Inflammatory macrophage treated with lipopolysaccharide for 1 hour (primary cell): ENCODE results near the gene ELMO1.
A peak's percentile ranks its signal among the peaks of the same experiment; 100 is the strongest.

Experiments used
- DNase-seq, 2 donors: peaks; one replicate each; pipeline ENCODE4 v3.0.0-alpha.2; 2020 to 2022

ELMO1 gene

DNA sequence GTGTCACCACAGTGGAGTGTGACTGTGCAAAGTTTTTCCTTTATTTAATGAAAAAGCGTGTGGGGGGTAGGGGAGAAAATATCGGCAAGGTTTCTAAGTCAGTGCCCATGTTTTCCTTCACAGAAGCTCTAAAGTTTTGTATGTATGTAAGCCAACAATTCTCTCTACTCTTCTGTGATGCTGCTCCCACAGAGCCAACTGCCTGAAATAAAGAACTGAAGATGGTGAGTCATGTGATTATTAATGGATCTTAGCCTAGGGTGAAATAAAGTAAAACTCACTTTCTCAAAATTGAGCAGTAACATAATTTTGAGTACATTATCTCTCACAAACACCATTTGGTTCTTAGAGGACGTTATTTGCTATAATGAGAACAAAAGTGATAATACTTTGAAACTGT is 143.7 kb downstream of the ELMO1 start:
- DNase-seq = no peak

DNA sequence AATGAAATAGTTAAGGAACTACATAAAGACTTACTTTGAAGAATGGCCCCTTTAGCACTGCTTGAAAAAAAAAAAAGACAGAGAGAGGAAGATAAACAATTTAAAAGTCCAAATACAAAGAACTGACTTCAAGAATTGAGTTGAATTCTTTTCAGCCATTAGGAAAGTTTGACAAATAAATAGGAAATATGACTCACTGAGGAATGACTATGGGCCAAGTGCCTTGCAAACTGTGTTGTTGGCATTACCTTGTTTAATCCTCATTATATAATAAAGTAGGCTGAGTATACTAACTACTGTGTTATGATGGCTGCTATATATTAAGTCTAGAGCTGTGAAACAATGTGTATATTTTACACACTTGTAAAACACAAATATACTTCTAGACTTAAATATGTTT is 151.1 kb downstream of the ELMO1 start:
- DNase-seq = peak in 1 of 2 donors; percentile 20

DNA sequence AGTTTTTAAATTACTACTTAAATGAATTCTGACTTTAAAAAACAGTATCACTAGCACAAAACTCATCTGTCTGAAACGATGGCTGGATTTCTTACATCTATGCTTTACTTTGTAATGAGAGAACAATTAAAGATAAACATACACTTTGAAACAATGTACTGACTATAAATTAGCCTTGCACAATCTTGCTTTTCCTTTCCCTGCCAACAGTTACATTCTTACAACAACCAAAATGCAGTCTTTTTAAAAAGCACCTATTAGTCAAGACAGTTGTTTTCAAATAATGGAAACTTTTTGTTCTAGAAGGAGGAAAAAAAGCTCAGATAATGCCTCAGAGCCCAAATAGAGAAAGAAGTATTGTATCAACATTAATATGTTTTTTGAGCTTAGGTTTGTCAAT is 153.3 kb downstream of the ELMO1 start:
- DNase-seq = no peak

DNA sequence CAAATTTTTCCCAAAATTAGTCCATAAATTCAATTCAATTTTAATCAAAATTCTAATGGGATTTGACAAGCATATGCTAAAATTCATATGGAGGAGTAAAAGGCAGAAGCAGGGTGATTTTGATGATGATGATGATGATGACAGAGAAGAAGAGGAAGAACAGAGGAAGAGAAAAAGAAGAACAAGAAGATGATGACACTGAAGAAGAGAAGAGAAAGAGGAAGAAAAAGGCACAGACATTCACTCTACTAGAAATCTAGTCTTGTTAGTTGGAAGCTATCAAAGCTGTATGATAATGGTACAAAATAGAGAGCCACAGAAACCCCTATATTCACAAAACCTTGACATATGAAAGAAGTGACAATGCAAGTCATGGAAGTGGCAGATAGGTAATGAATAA is 157.9 kb downstream of the ELMO1 start:
- peak; percentile 27 to 34 for DNase-seq

DNA sequence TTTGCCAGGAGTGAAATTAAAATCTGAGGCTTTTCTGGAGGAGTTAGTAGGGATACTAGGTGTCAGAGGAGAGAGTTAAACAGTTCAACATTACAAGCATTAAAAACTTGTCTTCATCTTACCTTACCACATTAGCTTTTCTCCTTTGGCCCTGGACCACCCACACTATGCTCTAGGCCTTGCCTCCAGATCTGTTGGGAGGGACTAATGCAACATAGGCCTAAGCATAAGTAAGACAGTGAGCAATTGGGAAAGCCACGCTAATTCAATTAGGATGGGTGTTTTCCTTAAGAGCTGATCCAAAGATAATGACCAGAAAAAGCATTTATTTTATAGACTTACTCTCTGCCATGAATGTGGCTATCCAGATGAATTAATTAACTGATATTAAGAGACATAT is 158.9 kb downstream of the ELMO1 start:
- no peak for DNase-seq

DNA sequence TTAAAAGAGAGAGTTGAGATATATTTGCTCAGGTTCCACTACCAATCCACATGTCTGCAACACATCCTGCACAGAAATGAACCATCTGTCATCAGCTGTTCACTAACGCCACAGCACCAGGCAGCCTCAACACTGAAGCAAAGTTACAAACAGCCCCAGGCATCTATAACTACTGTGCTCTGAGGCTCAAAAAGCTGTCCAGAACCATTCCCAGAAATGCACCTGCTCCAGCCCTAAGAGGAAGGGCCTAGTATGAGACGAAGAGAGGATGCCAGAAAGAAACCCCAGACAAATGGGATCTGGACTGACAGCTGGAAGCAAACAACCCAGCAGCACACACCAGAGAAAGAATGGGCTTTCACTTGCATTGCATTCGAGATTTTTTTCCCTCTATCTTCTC is 159.3 kb downstream of the ELMO1 start:
- no peak for DNase-seq

DNA sequence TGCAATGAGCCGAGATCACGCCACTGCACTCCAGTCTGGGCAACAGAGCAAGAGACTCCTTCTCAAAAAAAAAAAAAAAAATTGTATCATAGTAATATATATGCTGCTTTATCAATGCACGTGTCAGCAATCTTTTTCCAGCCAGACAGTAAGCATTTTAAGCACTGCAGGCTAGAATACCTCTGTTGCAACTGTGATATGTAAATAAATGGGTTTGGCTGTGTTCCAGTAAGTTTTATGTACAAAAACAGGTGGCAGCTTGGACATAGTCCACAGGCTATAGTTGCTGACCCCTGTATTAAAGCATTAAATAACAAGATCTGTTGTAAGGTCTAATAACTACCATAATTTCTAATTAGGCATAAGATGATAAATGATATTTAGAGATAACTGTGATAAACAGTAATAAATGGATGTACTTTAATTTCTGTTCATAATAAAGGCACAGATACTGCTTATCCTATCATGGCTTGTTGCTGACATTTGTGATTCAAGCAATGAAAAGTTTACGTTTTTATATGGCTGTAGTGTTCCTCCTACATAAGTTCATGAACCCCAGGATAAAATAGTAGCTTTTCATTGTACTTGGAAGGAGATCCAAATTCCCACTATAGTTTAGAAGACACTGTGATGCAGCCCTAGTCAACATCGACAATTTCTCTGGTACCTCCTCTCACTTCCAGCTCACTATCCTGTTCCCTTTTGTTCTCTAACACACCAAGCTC is 161.4 kb downstream of the ELMO1 start:
- no peak for DNase-seq

DNA sequence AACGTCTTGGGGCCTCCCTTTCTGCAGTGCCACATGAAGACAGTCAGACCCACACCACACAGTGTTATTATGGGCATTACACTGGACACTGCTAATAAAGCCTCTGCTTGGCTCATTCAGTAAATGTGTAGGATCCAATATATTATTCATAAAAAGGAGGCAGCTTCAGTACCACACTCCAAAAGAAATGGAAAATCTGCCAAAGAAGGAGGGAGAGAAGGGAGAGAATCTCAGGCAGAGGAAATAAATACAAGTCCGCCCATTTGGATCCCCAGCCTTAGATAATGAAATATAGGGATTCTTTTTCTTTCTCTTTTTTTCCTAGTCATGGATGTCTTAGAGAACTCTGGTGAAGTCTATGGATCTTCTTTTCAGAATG is 162.2 kb downstream of the ELMO1 start:
- DNase-seq = no peak

DNA sequence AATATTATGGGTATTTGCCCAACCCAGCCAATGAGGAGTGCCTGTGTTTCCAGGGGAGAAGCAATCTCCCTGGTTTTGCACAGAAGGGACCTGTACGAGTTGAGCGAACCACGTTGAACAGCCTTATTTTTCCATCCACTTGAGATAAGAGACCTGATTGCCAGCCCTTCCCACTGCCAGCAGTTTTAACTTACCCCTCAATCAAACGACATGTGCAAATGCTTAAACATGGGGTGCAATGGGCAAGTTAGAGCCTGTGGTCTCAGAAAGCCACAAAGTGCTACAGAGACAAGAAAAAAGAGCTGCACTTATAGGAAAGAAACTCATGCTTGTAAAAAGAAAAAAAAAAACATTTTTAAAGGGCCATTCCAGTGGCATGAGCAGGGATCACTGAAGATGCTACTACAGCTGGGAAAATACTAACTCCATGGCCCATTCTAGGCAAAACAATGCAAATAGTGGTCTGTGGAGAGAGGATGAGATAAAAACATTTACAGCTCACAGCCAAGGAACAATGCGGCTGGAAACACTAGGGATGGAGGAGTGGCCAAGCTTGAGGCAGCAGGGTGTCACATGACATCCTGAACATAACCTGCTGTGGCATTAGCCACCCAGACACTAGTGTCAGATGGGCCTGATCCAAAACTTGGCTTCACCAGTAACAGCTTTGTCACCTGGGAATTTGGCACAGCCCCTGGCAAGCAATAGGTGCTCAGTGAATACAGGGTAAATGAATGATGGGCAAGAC is 162.8 kb downstream of the ELMO1 start:
- DNase-seq = no peak

DNA sequence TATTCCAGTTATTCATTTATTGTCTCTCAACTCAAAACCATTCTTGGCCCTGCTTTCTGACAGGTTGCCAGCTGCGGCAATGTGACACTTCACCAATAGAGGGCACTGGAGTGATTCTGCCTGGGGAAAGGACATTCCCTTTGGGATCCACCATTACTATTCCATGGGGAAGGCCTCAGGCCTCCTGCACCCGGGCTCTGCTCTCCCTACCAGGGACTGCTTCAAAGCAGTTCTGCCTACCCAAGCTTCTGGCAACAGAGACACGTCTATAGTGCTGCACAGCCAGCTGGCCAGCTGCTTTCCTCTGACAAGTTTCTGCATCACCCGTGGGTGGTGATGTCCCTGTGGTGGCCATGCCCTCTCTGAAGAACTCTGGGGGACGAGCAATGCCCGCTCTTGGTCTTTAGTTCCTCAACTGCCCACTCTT is 163.8 kb downstream of the ELMO1 start:
- DNase-seq = peak; percentile 74 to 79

DNA sequence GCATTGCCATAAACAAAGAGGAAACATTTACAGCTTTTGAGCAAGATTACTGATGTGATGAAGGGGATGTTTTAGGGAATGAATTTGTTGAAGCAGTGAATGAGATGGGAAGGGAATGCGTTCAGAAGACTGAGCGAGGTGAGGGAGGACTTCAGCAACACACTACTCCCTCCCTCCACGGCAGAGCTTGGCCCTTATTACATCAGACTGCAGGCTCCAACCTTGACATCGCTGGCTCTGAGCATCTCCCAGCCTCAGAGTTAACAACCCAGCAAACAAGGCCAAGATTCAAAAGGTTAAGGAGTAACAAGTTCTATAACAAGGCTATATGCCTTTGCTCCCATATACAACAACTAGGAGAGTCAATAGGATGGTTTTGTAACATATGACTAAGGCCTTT is 164.4 kb downstream of the ELMO1 start:
- no peak for DNase-seq

DNA sequence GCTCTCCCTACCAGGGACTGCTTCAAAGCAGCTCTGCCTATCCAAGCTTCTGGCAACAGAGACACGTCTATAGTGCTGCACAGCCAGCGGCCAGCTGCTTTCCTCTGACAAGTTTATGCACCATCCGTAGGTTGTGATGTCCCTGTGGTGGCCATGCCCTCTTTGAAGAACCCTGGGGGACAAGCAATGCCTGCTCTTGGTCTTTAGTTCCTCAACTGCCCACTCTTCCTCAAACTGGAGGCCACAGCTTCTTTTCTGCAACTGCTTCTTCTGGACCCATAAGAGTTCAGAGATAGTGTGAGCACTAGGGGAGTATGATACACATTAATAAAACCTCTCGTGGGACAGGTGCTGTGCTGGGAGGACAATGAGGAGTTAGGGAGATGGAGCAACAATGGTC is 164.9 kb downstream of the ELMO1 start:
- DNase-seq = peak; percentile 32 to 35

DNA sequence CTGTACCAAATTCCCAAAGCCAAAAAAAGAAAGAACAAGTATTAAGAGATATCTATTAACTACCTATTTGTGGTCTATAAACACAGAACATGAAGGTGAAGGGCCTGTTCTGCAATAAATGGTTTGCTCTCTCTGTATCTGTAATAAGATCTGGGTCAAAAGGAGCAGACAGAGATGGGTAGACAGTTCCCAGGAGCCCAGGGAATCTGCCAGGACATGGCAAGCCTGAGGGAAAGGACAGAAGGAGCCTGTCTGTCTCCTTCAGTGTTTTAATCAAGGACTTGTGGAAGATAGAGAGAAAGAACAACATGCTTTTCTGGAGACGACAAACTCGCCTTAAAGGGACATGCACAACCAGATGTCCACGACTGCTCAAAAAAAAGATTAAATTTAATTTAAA is 165.7 kb downstream of the ELMO1 start:
- no peak for DNase-seq

DNA sequence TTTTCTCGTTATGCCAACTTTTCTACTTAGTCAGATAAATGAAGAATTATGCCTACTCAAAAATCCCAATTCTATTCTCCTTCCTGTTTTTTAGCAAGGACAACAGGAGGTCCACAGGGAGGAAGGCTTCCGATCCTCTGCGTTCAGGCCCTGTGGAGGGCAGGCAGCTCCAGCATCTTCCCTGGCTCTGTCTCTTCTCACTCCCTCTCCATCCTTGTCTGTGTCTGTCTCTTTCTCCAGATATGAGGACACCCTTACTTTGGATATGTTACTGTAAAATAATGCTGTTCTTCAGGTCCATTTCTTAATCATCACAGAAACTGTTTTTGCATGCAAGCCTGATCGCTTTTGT is 166.6 kb downstream of the ELMO1 start:
- DNase-seq = no peak

DNA sequence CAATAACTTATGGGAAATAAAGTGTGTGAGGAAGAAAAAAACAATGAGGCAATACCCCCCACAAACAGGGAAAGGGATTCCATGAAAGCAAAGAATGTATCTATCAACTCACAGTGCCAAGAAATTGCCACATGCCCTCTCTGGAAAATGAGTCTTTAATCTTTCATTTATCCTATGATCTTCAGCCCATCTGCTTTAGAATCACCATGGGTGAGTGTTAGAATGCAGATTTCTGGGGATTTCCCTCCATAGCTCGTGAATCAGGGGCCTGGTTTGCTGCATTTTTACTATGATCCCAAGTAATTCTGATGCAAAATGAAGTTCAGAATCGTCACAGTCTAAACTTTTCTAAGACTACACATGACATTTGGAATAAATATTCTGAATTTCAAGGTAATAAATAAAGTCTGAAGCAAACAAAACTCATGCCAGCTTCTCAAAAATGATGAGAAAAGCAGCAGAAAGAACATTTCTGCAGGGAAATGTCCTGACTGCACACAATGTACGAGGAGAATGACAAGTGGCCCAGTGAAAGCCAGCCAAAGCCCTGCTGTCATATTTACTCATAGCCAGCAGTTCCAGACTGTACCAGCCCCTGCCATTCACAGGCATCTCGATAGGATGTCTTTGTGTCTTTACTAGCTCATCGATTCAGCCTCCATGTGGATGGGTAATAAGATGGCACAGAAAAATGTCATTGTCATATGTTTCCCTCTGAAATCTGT is 167.1 kb downstream of the ELMO1 start:
- no peak for DNase-seq

DNA sequence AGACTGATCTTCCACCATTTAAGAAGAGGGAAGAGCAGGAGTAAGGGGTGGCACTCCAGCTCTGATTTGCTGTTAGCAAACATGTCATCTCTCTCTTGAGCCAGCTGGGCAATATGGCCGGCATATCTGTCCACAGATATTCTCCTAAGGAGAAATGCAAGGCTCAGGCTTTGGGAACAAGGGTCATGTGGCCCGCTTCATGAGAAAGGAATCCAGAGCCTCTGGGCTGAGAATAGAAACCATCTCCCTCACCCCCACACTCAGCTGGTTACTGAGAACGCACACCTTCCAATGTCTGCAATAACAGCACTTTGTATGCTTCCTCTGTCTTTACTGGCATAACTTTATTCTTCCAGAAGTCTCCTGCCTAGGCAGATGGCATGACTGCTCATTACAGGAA is 171.2 kb downstream of the ELMO1 start:
- no peak for DNase-seq

DNA sequence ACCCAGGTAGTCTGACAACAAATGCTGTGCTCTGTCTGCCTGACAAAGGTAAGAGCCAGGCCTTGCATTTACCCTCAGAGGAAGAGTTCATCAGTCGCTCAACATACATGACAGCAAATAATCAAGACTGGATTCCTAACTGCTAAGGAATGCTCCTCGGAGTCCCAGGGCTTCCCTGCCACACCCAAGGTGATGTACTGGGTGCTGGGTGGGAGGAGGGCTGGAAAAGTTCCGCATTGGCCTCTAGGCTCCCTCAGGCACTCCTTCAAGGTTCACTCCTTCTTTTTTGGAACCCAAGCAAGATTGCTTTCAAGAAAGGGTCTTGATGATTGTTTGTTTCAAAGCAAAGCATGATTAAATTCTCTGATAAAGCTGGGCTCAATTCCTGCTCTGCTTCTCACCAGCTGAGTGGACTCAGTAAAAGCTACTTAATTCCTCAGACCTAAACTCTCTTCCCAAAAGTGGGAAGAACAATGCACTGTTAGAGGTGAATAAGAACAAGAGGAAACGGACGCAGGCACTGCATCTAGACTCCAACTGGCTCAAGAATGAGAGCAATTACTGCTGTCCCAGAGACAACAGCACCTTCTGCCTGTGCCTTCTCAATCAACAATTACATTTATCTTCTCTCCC is 173.5 kb downstream of the ELMO1 start:
- DNase-seq = no peak

DNA sequence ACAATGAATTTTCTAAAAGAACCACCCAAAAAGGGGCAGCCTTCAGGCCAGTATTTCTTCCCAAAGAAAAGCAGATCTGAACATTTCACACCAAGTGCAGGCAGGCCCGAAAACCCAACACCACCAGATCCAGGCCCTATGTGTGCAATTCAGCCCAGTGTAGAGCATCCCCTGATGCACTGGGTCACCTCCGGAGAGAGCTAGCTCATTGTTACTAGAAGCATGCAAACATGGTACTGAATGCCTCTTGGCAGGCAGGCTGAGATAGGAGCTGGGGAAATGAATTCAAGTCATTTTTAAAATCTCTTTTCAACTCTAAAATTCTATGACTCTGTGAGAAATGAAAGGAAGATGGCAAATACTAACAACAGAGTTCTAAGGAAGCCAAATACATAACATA is 174.8 kb downstream of the ELMO1 start:
- DNase-seq = no peak

DNA sequence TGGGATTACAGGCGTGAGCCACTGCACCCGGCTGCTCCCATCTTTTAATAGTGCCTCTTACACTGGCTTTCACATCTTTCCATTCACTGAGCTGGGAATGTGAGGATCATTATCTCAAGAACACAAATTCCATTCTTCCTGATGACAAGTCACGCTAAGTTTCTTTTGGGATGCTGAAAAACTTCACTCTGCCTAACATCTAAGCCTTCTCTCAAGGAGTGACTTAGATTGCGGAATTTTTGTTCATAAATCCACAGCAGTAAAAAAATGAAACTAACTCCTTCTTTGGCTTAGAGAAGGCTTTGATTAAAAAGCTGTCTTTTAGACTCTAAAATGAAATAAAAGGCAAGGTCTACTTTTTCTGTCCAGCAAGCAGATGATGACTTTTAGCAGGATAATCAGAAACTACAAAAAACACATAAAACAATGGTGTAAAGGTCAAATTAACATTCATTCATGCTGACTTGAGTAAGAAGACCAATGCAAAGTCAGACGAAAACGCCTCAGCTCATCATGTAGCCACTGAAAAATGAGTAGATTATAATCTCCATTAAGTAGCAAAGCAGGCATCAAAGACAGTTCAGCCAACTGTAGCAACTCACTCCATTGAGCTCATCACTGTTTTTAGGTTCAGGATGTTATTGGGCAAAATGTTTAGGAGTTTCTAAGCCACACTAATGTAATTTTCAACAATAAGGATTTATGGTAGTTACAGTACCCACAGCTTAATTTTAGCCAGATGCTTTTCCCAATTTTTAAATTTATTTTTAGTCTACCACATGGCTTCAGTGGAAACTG is 178.8 kb downstream of the ELMO1 start:
- no peak for DNase-seq

DNA sequence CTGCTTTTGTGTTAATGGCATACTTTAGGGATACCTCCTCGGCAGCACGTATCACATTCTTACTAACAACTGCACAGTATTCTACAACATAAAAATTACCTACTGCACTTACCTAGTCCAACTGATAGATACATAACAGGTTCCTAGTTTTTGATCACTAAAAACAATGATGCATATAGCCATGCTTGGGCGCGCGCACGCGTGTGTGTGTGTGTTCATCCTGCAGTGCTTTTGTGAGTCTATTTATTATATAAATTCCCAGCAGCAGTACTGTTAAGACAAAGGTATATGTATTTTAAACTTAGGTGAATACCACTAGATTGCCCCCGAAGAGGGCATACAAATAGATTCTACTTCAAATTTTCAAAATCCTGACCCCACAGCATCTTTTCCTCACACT is 181.4 kb downstream of the ELMO1 start:
- no peak for DNase-seq

DNA sequence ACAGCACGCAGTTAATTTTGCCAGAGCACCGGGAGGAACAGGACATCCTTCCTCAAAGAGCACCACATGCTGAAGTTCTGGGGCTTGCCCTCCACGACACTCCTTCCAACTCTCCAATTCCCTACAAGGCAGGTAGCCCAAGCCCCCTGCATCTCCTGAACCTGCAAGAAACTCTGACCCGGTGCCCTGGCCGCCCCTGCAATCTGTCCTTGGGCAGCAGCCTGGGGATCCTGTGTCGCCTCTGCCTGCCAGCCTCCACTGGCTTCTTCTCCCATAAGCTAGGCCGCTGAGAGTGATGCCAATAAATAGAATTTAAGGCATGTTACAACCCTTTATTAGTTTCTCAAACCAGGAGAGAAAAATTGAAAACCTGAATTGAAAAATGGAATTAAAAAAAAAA is 182.8 kb downstream of the ELMO1 start:
- DNase-seq = no peak

DNA sequence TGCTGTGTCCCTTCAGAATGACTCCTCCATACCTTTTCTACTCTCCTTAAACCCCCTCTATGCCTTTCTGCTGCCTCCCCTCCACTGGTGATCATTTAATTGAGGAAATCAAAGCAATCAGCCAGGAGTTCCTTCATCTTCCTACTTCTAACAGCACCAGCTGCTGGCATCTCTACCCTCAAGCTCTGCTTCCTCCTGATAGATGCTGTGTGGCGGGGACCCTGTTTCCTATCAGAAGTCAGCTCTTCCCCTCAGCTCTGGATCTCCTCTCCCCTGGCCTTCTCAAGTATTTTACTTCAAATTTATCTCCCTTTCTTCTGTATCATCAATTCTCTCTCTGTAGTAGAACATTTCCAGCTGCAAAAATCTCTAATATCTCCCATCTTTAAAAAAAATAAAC is 183.7 kb downstream of the ELMO1 start:
- no peak for DNase-seq

DNA sequence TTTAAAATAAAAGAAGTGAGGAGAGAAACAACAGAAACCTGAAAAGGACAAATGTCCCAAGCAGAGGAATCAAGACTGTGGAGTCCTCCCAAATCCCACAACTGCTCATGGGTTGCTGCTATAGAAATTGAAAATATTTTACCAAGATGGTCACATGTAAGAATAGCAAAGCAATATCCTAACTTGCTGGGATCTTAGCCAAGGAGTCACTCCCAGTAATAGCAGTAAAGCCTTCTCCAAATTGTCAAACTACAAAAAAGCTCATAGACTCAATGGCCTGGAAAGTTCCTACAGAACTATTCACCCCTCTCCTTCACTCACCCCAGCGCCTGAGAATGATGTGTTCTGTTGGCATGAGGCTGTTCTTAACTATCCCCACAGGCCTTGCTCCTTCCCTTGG is 186.5 kb downstream of the ELMO1 start:
- DNase-seq = no peak
